ENCODE measurements around the gene SERPING1.

GRCh38 chr11:57659669-57660068 is 62.2 kb downstream of the SERPING1 start:
- TF ChIP-seq CTCF (IDR thresholded peaks at IDR 0.05; ENCODE audit: low read length) (no peak), EZH2 (optimal IDR thresholded peaks at IDR 0.05; ENCODE audit: low read depth, low read length) (no peak)

Data from MM.1S (cell line).